Measurements from ENCODE around the gene ZBTB9.

ZBTB9 gene, protein sequence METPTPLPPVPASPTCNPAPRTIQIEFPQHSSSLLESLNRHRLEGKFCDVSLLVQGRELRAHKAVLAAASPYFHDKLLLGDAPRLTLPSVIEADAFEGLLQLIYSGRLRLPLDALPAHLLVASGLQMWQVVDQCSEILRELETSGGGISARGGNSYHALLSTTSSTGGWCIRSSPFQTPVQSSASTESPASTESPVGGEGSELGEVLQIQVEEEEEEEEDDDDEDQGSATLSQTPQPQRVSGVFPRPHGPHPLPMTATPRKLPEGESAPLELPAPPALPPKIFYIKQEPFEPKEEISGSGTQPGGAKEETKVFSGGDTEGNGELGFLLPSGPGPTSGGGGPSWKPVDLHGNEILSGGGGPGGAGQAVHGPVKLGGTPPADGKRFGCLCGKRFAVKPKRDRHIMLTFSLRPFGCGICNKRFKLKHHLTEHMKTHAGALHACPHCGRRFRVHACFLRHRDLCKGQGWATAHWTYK

DNA sequence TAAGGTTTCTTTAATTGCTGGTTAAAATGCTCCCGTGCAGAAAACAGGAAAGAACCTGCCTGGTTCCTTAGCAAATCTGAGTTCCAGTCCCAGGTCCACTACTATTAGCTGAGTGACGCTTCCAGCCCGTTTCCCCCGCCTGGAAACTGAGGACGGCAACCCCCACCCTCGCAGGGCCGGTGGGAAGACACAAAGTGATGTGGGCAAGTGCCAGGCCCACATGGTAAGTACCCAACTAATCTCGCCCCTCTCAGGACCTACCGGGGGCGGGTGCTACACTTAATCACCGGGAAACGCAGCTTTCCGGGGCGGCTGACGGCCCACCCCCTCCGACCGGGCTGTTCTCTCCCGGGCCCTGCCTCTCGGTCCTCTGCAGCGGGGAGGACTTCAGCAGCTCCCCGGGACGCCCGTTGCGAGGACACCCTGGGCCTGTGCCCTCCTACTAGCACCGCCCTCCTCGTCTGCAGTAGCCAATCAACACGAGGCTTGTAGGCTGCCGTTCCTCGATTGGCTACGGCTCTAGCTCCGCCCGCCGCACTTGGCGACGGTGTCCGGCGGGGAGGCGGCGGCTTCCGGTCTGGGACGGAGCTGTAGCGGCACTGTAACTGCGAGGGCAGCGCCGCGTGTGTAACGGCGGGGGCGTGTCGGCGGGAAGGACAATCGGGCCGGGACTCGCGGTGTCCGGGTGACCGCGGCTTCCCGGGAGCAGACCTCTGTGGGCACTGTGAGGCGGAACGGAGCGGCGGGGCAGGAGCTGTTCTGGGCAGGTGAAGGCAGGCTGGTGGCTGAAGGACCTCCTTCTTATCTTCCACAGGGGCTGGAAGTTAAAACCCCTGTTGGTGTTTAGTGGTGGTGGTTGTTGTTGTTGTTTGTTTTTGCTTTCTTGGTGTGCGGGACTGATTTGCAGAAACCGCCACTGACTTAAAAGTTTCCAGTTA, at the start of gene ZBTB9:
Gene ZBTB9, plus strand, starts transcription at position 568 of the 938 bp plus-strand sequence. CDS start 525 bp downstream, outside the sequence.
- DNase-seq: peak; percentile 98

DNA sequence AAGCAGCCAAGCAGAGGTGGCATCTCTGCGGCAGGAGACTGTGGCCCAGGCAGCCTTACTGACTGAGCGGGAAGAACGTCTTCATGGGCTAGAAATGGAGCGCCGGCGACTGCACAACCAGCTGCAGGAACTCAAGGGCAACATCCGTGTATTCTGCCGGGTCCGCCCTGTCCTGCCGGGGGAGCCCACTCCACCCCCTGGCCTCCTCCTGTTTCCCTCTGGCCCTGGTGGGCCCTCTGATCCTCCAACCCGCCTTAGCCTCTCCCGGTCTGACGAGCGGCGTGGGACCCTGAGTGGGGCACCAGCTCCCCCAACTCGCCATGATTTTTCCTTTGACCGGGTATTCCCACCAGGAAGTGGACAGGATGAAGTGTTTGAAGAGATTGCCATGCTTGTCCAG, 49.5 kb upstream of the ZBTB9 start:
- no peak for DNase-seq

DNA sequence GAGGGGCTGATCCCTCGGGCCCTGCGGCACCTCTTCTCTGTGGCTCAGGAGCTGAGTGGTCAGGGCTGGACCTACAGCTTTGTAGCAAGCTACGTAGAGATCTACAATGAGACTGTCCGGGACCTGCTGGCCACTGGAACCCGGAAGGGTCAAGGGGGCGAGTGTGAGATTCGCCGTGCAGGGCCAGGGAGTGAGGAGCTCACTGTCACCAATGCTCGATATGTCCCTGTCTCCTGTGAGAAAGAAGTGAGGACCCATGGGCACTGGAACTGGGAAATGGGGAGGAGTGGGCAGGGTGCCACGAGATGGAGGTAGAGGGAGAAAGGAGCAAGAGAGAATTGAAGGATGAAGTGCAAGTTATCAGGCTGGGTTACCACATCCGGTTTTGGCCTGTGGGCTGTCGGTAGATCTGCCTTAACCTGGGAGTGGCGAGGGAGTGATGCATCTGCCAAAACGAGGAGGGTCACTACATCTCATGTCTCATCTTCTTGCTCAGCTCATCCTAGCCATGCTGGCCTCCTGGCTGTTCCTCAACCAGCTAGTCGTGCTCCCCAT, 48.9 kb upstream of the ZBTB9 start:
- no peak for DNase-seq

DNA sequence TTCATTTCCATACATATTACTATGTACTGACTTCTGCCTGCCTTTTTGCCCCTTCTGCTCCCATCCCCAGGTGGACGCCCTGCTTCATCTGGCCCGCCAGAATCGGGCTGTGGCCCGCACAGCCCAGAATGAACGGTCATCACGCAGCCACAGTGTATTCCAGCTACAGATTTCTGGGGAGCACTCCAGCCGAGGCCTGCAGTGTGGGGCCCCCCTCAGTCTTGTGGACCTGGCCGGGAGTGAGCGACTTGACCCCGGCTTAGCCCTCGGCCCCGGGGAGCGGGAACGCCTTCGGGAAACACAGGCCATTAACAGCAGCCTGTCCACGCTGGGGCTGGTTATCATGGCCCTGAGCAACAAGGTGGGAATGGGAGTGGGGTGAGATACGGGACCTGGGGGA, 48.2 kb upstream of the ZBTB9 start:
- no peak for DNase-seq

DNA sequence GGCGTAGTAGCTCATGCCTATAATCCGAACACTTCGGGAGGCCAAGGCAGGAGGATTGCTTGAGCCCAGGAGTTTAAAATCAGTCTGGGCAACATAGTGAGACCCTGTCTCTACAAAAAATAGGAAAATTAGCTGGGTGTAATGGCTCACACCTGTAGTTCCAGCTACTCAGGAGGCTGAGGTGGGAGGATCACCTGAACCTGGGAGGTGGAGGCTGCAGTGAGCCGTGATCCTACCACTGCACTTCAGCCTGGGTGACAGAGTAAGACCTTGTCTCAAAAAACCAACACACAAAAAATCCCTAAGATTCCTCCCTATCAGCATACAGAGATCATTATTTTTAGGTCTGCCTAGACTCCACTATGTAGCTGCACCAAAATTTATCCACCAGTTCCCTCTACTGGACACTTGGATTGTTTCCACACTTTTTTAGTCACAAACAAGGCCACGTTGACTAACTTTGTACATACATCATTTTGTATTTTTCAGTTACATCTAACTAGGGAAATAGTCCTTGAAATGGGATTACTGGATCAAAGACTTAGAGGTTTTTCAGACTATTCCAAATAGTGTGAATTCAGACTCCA, 47.2 kb upstream of the ZBTB9 start:
- DNase-seq: no peak

DNA sequence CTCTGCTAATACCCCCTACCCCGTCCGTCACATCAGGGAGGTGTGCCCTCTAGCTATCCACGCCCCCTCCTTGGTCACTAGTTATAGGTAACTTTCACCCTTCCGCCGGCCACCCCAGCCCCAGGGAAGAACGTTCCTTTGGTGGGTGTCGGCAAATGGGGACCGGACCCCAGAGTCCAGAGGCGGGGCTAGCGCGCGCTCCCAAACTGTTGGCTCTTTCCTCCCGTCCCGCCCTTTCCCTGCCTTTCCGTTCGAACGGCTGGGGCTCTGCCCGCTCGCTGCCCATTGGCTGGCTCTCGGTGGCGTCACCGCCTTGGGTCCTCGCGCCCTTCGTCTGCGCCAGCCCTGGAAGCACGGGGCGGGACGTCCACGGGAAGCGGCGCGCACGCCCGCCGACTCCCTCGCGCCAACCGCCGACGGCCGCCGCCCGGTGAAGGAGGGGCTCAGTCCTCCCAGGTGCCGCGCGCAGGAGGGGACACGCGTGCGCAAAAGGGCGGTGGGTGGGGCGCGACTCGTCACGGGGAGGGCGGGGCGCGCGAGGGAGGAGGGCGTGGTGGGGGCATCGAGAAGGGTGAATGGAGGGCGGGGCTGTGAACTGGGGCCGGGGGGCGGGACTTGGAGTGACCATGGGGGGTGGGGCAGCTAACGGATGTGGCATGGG, 44.2 kb upstream of the ZBTB9 start:
- peak; percentile 99 for DNase-seq

DNA sequence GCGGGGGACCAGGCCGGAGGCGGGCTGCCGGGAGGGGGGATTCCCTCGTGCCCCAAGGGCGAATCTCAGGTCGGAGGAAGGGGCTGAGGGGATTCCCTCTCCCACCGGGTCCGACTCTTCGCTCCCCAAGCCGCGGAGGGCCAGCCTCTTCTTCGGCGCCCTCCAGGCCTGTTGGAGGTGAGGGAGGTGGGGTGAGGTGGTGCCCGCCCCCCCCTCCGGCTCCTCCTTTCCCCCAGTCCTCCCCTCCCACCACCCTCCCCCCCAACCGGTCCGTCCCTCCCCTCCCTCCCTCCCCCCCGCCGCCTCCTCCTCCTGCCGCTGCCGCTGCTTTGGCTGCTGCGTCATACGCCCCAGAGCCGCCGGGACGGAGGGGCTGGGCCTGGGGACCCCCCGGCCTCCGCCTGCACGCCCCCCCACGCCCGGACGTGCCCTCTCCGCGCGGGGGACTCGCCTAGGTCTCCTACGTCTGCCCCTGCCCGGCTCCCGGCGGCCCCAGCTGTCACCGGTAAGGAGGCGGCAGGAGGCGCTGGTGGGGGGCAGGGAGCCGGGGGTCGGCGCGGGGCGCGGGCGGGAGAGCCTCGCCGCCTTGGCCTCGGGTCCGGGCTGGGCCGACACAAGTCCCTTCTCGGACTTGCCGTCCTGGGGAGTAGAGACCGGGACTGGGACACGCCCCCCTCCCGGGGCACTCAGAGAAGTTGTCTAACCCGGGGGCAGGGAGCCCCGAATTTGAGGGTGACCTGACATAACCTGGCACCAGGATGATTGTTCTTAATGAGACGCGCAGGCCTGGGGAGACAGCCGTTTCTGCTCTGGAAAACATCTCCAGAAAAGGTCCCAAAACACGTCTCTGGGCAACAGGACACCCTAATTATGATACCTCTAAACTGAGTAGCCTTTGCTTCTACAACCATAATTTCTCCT, 43.4 kb upstream of the ZBTB9 start, which contains the start of gene PHF1:
Gene PHF1, plus strand, starts transcription at position 304 of the 921 bp plus-strand sequence. CDS start 1,250 bp downstream, outside the sequence.
- no peak for DNase-seq

DNA sequence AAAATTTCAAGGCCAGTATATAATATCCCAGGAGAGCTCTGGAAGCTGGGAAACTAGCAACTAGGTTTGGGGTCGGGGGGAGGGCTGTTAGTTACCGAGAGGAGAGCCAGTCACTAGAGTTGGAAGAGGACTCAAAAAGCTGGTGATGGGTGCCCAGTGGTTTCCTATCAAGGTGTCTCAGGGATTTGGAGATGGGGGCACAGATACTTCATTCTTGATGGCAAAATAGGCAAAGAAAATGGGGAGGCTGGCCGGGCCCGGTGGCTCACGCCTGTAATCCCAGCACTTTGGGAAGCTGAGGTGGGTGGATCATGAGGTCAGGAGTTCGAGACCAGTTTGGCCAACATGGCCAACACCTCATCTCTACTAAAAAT, 42.8 kb upstream of the ZBTB9 start:
- no peak for DNase-seq

DNA sequence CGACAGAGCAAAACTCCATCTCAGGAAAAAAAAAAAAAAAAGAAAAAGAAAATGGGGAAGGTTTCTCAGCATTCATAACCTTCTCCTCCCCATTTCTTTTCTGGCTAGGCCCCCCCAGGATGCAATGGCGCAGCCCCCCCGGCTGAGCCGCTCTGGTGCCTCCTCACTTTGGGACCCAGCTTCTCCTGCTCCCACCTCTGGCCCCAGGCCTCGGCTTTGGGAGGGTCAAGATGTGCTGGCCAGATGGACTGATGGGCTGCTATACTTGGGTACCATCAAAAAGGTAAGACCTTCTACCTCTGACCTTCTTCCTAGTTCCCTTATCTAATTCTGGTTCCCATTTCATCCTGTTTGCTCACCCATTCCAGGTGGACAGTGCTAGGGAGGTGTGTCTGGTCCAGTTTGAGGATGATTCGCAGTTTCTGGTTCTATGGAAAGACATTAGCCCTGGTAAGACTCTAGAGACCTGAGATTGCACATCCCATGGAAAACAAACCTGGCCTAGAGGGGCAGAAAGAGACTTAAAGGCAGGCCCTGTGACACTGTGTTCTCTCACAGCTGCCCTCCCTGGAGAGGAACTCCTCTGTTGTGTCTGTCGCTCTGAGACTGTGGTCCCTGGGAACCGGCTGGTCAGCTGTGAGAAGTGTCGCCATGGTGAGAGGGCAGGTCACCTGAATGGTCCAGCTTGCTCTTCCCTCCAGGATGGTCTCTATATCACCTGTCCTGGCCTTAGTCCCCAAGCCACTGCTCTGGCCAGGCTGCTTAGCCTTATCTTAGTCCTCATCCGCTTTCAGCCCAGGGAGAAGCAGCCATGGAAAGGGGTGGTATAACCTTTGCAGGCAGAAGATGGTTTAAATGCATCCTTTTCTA, 42.0 kb upstream of the ZBTB9 start:
- no peak for DNase-seq

DNA sequence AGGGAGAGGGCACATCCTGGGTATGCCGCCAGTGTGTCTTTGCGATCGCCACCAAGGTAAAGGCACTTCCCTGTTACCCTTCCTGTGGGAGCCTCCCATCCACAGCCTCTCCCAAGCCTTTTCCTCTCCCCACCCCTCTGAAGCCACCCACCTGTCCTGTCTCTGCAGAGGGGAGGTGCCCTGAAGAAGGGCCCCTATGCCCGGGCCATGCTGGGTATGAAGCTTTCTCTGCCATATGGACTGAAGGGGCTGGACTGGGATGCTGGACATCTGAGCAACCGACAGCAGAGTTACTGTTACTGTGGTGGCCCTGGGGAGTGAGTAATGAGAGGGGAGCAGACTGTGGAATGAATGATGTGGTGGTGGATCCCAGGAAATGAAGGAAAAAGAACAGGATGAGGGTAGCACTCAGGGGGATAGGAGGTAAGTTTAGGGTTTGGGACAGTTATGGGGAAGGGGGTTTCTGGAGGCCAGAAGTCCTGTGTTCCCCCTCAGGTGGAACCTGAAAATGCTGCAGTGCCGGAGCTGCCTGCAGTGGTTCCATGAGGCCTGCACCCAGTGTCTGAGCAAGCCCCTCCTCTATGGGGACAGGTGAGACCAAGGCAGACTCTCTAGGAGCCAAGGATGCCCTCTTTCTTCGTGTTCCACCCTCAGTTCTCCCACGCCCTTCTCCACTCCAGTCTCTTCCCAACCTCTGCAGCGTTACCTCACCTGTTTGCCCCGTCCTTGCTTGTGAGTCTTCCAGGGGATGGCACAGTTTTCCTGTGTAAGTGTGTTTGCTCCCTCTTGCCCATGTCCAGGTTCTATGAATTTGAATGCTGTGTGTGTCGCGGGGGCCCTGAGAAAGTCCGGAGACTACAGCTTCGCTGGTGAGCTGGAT, 40.9 kb upstream of the ZBTB9 start:
- DNase-seq: no peak

DNA sequence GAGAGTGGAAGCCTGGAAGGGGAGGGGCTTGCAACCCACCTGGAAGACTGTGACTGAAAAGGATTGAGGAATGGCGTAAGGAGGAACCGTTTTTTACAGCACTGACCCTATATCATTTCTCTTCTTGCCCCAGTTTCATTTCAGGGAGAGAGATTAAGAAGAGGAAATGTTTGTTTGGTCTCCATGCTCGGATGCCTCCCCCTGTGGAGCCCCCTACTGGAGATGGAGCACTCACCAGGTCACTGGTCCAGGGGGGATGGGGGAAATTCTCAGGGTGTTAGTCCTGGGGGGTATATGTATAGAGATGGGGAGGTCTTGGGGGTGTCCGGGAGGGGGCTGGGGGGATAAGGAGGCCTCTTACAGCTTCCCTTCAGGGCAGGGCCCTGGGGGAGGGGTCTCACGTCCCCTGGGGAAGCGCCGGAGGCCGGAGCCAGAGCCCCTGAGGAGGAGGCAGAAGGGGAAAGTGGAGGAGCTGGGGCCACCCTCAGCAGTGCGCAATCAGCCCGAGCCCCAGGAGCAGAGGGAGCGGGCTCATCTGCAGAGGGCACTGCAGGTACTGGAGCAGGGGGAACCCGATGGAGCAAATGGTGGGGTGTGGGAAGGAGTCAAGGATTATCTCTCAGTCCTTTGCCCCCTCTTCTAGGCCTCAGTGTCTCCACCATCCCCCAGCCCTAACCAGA, 39.6 kb upstream of the ZBTB9 start:
- no peak for DNase-seq

DNA sequence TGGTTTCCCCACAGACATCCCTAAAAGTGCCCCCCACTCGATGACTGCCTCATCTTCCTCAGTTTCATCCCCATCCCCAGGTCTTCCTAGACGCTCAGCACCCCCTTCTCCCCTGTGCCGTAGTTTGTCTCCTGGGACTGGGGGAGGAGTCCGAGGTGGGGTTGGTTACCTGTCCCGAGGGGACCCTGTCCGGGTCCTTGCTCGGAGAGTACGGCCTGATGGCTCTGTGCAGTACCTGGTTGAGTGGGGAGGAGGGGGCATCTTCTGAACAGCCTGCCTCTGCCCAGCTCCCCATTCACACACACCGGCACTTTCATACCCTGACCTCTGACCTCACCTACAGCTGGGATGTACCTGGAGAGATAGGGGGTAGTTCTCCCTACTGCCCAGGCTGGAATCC, 38.5 kb upstream of the ZBTB9 start:
- DNase-seq: no peak

DNA sequence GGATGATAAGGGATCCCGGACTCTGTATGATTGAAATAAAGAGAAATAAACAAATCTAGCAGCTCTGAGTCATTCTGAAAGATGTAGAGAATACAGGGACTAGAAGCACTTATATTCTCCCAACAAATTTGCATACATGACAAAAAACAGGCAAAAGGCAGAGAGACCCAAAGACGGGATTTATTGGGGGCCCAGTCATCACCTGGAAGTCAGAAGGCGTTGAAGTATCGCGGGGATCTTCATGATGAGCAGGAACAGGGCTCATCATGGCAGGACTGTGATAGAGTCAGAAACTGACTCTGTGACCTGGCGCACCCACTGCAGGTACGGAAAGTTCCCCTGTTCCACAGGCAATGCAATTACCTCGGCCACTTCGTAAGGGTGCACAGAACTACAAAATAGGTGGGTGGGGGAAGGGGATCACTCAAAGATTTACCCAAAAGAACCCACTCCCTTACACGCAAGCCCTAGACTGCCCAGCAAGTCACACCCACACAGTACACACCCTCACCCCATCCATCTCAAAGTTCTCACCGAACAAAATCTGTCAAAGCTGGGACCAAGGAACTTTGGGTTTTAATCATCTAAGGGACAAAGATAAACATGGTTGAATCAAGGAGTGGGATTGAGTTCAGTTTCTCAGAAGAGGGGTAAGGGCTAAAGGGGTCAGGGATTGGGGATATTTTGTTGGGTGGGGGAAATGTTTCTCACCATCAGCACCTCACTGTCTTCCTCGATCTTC, 37.8 kb upstream of the ZBTB9 start:
- DNase-seq: peak; percentile 73

DNA sequence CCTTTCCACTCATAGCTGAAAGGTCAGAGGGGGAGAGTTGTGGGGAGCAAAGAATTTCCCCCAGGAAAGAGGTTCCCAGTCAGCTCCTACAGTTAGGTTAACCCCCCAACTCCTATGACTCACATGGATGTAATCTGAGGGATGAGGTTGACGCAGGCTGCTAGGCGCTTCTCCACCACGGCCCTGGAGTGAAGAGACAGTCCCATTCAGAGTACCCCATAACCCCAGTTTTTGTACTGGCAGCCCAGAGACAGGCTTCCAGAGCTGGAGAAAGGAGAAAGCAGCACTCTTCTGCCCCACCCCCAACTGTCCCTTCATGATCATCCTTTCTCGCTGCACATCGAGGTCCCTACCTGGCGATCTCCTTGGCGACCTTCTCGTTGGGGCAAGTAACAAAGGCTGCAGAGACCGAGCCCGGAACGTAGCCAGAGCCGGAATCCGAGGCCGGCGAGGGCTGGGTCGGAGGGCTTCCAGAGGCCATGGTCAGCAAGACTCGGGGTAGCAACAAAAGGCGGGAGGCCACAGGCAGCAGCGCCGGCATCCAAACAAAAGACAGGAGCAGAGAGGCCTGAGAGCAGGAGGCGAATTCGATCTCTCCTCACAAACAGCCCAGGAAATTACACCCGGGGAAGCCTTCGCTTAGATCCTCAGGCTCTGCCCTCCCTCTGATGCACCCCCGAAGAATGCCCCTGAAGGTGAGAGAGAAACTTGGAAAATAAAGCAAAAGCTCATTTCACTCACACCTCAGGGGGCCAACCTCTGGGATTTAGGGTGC, 37.1 kb upstream of the ZBTB9 start:
- peak; percentile 71 for DNase-seq

DNA sequence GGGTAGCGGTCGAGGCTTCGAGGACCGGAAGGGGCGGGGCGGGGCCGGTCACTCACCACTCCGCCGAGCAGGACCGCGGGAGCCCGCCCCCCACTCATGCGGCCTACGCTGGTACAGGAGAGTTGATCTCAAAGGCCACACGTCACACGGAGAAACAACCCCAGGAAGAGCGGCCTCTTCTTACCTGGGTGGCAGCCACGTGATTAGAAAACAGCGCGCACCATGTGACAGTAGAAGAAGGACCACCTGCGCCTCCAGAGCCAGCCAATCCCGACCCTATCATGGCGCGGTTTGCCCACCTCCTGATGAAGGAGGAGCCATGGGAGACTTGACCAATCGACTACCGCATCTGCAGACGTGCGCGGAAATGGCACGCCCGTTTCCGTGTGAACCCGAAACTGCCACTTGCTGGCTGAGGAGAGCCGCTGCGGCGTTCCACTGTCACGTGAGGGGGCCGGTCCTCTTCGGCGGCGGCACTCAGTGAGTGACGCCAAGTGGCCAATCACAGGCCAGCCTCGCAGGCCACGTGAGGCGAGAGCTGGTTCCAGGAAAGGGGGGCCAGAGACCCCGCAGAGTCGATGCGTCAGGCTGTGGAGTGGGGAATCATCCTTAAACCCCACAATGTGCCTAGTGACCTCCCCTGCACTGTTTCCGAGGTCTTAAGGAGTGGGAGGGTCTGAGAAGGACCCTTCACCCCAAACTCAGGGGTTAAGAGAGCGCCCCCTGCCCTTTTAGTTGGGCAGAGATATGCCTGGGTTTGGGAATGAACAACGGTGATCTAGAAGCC, 36.3 kb upstream of the ZBTB9 start, which contains the start of gene CUTA:
Gene CUTA, minus strand, starts transcription at position 205 of the 787 bp plus-strand sequence. Its CDS starts 107 bp downstream, at position 98.
- DNase-seq: peak; percentile 100

Data from activated effector memory CD4-positive, alpha-beta T cell treated with anti-CD3 and anti-CD28 coated beads, Interleukin-2, amount 50 U/mL, for 16 hours (primary cell).